Stomach smooth muscle (tissue), 2 donors: ENCODE data around the gene CA5A.
"Not testable (repeated sequence)": the region's sequence is repeated elsewhere in the genome, so short reads cannot be mapped to it uniquely, and the experiment has no call there.

ENCODE experiments used
- H3K27ac ChIP-seq: one replicate; pipeline ENCODE4 v1.7.0; 2013; ENCODE audit warnings: mild to moderate bottlenecking, low read length, inconsistent platforms
- H3K27me3 ChIP-seq, 2 donors: one replicate each; pipeline ENCODE4 v1.7.0; 2013; ENCODE audit warnings: low read length in 2 of 2; ENCODE audit not compliant: insufficient read depth in 2 of 2, control insufficient read depth in 1 of 2
- H3K36me3 ChIP-seq, 2 donors: one replicate each; pipeline ENCODE4 v1.7.0; 2013; ENCODE audit warnings: low read length in 2 of 2; ENCODE audit not compliant: control insufficient read depth in 2 of 2, insufficient read depth in 2 of 2
- H3K4me1 ChIP-seq: one replicate; pipeline ENCODE4 v1.7.0; 2013; ENCODE audit warnings: low read length; ENCODE audit not compliant: control insufficient read depth, insufficient read depth
- H3K4me3 ChIP-seq, 2 donors: one replicate each; pipeline ENCODE4 v1.7.0; 2013; ENCODE audit warnings: low read length in 2 of 2
- H3K9ac ChIP-seq, 2 donors: one replicate each; pipeline ENCODE4 v1.7.0; 2013; ENCODE audit warnings: low read length in 2 of 2, mild to moderate bottlenecking in 1 of 2
- H3K9me3 ChIP-seq, 2 donors: one replicate each; pipeline ENCODE4 v1.7.0; 2013; ENCODE audit warnings: low read length in 2 of 2; ENCODE audit not compliant: control insufficient read depth in 2 of 2
- donor health status: healthy.
- donor health status: Pancreatic carcinoma.

CA5A gene

GRCh38 chr16:87936375-87937230, at the start of gene CA5A:
CA5A (minus strand) TSS chr16:87936529; CDS start chr16:87936450, 79 bp downstream.
- Histone ChIP-seq H3K4me1 (no peaks in the 10 kb centered on the region), H3K4me3 (no peak within 1 kb of the TSS), H3K27ac (no peak within 1 kb of the TSS), H3K36me3 (no peaks in the 10 kb centered on the region), H3K9ac (no peak within 1 kb of the TSS), H3K9me3 (no peaks in the 10 kb centered on the region), H3K27me3 (peaks cover 0 to 1% of the 10 kb centered on the region in 2 donors)

GRCh38 chr16:87985493-87985892, 49.2 kb upstream of the CA5A start:
- H3K27ac ChIP-seq, H3K27me3 ChIP-seq, H3K9me3 ChIP-seq, H3K9ac ChIP-seq, H3K4me1 ChIP-seq, H3K4me3 ChIP-seq, H3K36me3 ChIP-seq: not testable (repeated sequence)

- no peak overlapping the region for H3K4me3 ChIP-seq
- H3K4me1 ChIP-seq, result peaks cover 4% of the 10 kb centered on the region
- no peak overlapping the region for H3K27ac ChIP-seq
- H3K36me3 ChIP-seq, result peaks cover 7 to 9% of the 10 kb centered on the region in 2 donors
- no peak overlapping the region for H3K9ac ChIP-seq
- H3K27me3 ChIP-seq, result no peaks in the 10 kb centered on the region
- no peaks in the 10 kb centered on the region for H3K9me3 ChIP-seq
Observed at GRCh38 chr16:87984632-87985267, 48.4 kb upstream of the CA5A start.

- not testable (repeated sequence) for H3K9me3 ChIP-seq, H3K9ac ChIP-seq, H3K27ac ChIP-seq, H3K27me3 ChIP-seq, H3K36me3 ChIP-seq, H3K4me3 ChIP-seq, H3K4me1 ChIP-seq
Observed at GRCh38 chr16:87984180-87984579, 47.9 kb upstream of the CA5A start.

- H3K4me3 ChIP-seq, result not testable (repeated sequence)
Observed at GRCh38 chr16:87983737-87984097, 47.4 kb upstream of the CA5A start.

GRCh38 chr16:87983072-87983736, 46.9 kb upstream of the CA5A start:
- peaks cover 9 to 13% of the 10 kb centered on the region in 2 donors for H3K36me3 ChIP-seq
- H3K27ac ChIP-seq, result not testable (repeated sequence)

More at GRCh38 chr16:87983737-87984097, 47.4 kb upstream of the CA5A start:
- H3K4me1 ChIP-seq, H3K27me3 ChIP-seq, H3K27ac ChIP-seq, H3K9me3 ChIP-seq, H3K9ac ChIP-seq: not testable (repeated sequence)
- H3K36me3 ChIP-seq, result peaks cover 9 to 11% of the 10 kb centered on the region in 2 donors

GRCh38 chr16:87982581-87983041, 46.3 kb upstream of the CA5A start:
- H3K4me3 ChIP-seq, result no peak overlapping the region
- H3K9ac ChIP-seq, result no peak overlapping the region
- no peak overlapping the region for H3K27ac ChIP-seq
- no peaks in the 10 kb centered on the region for H3K9me3 ChIP-seq
- H3K27me3 ChIP-seq, result no peaks in the 10 kb centered on the region
- H3K36me3 ChIP-seq, result peaks cover 9 to 13% of the 10 kb centered on the region in 2 donors
- peaks cover 4% of the 10 kb centered on the region for H3K4me1 ChIP-seq

More at GRCh38 chr16:87983072-87983736, 46.9 kb upstream of the CA5A start:
- H3K9me3 ChIP-seq, H3K9ac ChIP-seq, H3K4me3 ChIP-seq, H3K4me1 ChIP-seq, H3K27me3 ChIP-seq: not testable (repeated sequence)

- peaks cover 9 to 13% of the 10 kb centered on the region in 2 donors for H3K36me3 ChIP-seq
- H3K9ac ChIP-seq, H3K4me3 ChIP-seq, H3K27ac ChIP-seq, H3K27me3 ChIP-seq, H3K9me3 ChIP-seq, H3K4me1 ChIP-seq: not testable (repeated sequence)
Observed at GRCh38 chr16:87981376-87981775, 45.0 kb upstream of the CA5A start.

- H3K27me3 ChIP-seq, H3K9ac ChIP-seq, H3K4me1 ChIP-seq, H3K27ac ChIP-seq, H3K4me3 ChIP-seq, H3K9me3 ChIP-seq: not testable (repeated sequence)
- H3K36me3 ChIP-seq, result peaks cover 7 to 14% of the 10 kb centered on the region in 2 donors
Observed at GRCh38 chr16:87979911-87980630, 43.7 kb upstream of the CA5A start.

GRCh38 chr16:87979352-87979751, 43.0 kb upstream of the CA5A start:
- Histone ChIP-seq H3K36me3 (peaks cover 2 to 8% of the 10 kb centered on the region in 2 donors), H3K9me3 (no peaks in the 10 kb centered on the region), H3K9ac (no peak overlapping the region), H3K4me3 (no peak overlapping the region), H3K27me3 (no peaks in the 10 kb centered on the region), H3K4me1 (peaks cover 4% of the 10 kb centered on the region), H3K27ac (no peak overlapping the region)
